Spinal cord (tissue), 10 donors: ENCODE data around the gene ZNF219. TPM values are rescaled to one million over a fixed set of nuclear protein-coding genes. Genes with fewer than 3 reads are reported as not detected.

ENCODE experiments used
- DNase-seq, 6 donors: peaks; one replicate each; pipeline versions ENCODE4 v3.0.0 to v3.0.0-alpha.2; 2013 to 2015; ENCODE audit warnings: low spot score in 6 of 6, low read depth in 4 of 6
- H3K27ac ChIP-seq: one replicate; pipeline ENCODE4 v1.5.1; 2013; ENCODE audit warnings: low read depth, low read length, control low read depth
- H3K27me3 ChIP-seq: one replicate; pipeline ENCODE4 v1.6.1; 2013; ENCODE audit warnings: low read length; ENCODE audit not compliant: control insufficient read depth, insufficient read depth
- H3K36me3 ChIP-seq: one replicate; pipeline ENCODE4 v1.6.1; 2013; ENCODE audit warnings: low read length; ENCODE audit not compliant: control insufficient read depth, insufficient read depth
- H3K4me1 ChIP-seq: one replicate; pipeline ENCODE4 v1.6.1; 2013; ENCODE audit warnings: low read length; ENCODE audit not compliant: control insufficient read depth, insufficient read depth
- H3K4me3 ChIP-seq: one replicate; pipeline ENCODE4 v1.5.1; 2013; ENCODE audit warnings: low read depth, low read length, control low read depth
- H3K9me3 ChIP-seq: one replicate; pipeline ENCODE4 v1.6.1; 2013; ENCODE audit warnings: low read length; ENCODE audit not compliant: control insufficient read depth, insufficient read depth
- WGBS: methylation state at CpG from one replicate; pipeline ENCODE4 v1.1.5; 2013; ENCODE audit warnings: missing lambda C conversion rate; ENCODE audit not compliant: insufficient coverage; 5-methylcytosine and 5-hydroxymethylcytosine counted together
- polyA plus RNA-seq, 2 donors: library from polyadenylated mRNA; unstranded; fragments of 120-200 nt; gene quantifications; one replicate each; pipeline ENCODE4 v1.2.1, GENCODE V29; 2013; ENCODE audit not compliant: insufficient read length in 2 of 2
- total RNA-seq, 2 donors: library from RNA; depleted of rRNA in 1 of 2; stranded (reverse); fragments of 120-200 nt in 1 of 2; fragments of >200 nt in 1 of 2; gene quantifications; one replicate each; pipeline versions ENCODE4 v1.2.3 to v1.2.4, GENCODE V29; 2013 to 2014
- donor health status: healthy.

ZNF219 gene
- total and polyA plus RNA-seq, 4 donors, result 4.7 to 48.8 (median 27.7) TPM

DNA sequence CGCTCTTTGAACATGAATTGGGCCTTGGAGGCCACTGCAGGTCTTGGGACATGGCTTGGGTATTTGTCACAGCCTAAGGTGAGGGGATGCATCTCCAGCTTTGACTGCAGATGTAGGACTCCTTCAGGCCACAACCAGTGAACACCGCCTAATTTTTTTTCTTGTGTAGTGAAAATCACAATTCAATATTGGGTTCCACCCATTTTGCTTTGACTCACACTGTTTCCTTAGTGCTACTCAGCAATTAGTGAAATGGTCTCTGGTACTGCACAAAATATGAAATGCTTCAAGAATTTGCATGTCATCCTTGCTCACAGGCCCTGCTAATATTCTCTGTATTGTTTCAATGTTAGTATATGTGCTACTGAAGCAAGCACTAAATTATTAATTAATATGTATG lies 14.9 kb upstream of the ZNF219 start:
- Histone ChIP-seq H3K4me3 (no peak overlapping the region), H3K9me3 (no peaks in the 10 kb centered on the region), H3K27me3 (no peaks in the 10 kb centered on the region), H3K27ac (no peak overlapping the region), H3K36me3 (no peaks in the 10 kb centered on the region), H3K4me1 (no peaks in the 10 kb centered on the region)
- 100% methylated on average over 1 of the region's 2 CpGs for WGBS
- DNase-seq, result no peak

DNA sequence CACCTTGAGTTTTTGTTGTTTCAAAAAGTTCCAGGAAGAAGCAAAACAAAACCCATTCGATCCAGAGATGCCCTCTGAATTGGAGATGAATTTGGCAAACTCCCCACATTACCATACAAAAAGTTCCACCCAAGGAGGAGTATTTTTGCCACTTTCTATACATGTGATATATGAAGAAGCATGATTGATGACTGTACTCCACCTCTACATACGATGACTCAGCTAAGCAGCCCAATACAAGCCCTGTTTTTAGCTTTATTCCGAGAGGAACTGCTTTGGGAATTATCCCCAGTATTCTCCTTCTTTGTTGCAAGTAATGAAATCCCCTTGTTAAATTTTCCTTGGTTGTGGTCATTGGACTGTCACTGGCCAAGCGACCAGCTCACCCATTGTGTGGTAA lies 13.8 kb upstream of the ZNF219 start:
- no peak overlapping the region for H3K4me3 ChIP-seq
- no peaks in the 10 kb centered on the region for H3K9me3 ChIP-seq
- no peak for DNase-seq
- no CpG with 5 or more reads among the region's 4 CpGs for WGBS
- no peak overlapping the region for H3K27ac ChIP-seq
- no peaks in the 10 kb centered on the region for H3K36me3 ChIP-seq
- peaks cover 1% of the 10 kb centered on the region for H3K4me1 ChIP-seq
- no peaks in the 10 kb centered on the region for H3K27me3 ChIP-seq

DNA sequence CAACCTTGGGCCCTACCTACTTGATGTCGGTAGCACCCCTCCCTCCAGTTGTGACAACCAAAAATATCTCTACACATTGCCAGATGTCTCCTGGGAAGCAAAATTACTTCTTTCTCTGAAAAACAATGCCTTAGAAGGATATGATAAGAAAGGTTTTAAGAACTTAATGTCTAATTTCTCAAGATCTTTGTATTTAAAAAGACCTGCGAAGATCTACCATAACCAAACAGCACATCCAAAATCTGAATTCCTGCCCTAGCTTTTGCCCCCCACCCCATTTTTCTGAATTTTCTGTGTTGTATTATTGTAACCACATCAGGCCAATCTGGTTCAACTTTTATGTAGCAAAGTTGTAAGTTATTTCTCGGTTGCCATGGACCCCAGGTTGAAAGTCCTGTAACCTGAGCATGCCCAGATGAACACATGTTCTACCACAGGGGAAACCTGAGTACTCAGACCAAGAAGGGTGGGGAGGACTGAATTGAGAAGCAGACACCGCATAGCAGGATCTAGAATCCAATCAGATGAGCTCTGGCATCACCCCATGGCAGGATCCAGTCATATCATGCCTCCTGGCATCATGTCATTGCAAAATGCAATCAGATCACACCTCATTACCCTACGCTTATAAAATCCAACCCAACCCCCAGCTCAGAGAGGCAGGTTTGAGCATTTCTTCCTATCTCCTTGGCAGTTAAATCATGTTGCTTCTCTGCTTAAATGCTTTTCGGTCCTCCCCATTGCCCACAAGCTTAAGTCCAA lies 11.1 kb upstream of the ZNF219 start:
- peaks cover 13% of the 10 kb centered on the region for H3K4me1 ChIP-seq
- WGBS, result 87% methylated on average over 3 of the region's 6 CpGs
- no peak overlapping the region for H3K4me3 ChIP-seq
- H3K27ac ChIP-seq, result no peak overlapping the region
- H3K9me3 ChIP-seq, result no peaks in the 10 kb centered on the region
- DNase-seq, result no peak
- no peaks in the 10 kb centered on the region for H3K27me3 ChIP-seq
- H3K36me3 ChIP-seq, result no peaks in the 10 kb centered on the region

DNA sequence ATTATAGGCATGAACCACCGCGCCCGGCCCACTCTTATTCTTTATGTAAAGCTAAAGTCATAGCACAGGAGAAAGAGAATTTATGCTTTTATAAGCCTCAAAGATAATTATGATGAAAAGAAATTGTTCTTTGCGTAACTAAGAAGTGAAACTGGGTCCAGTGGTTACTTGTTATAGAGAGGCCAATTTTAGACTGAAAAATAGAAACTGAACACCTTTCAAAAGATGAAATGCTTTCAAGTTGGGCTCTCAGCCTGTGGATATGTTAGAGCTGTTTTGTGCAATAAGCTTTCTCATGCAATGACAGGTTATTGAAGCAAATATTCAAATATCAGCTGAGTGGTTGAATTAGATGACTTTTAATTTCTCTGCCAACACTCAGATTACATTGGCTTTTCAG lies 10.3 kb upstream of the ZNF219 start:
- Histone ChIP-seq H3K9me3 (no peaks in the 10 kb centered on the region), H3K4me3 (no peak overlapping the region), H3K27me3 (no peaks in the 10 kb centered on the region), H3K36me3 (no peaks in the 10 kb centered on the region), H3K27ac (no peak overlapping the region), H3K4me1 (peaks cover 21% of the 10 kb centered on the region)
- DNase-seq, result no peak
- WGBS, result 100% methylated on average over 1 of the region's 4 CpGs

DNA sequence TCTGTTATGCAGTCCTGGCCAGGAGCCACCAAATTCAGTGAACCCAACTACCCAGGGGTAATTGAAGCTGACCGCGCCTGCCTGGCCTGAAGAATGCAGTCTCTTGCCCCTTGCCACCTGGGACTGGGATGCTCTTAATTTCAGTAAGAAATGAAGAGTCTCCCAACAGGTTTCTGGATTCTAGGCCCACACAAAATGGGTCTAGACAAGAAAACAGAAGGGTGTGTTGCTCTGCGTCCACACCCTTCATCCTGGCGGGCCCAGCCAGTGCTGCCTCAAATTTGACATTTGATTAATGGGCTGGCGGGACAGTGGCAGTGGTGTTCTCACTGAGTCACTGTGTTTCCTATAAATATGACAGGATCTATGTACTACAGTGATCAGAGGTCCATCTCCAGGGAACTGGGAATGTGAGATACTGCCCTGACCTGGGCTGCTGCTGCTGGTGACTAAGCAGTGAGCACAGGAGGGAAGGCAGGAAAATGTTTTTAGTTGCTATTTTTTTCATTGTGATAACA lies 8.9 kb upstream of the ZNF219 start:
- 45% methylated on average over 5 of the region's 5 CpGs for WGBS
- Histone ChIP-seq H3K9me3 (no peaks in the 10 kb centered on the region), H3K27ac (no peak overlapping the region), H3K4me1 (peaks cover 34% of the 10 kb centered on the region), H3K4me3 (no peak overlapping the region), H3K27me3 (no peaks in the 10 kb centered on the region), H3K36me3 (no peaks in the 10 kb centered on the region)
- DNase-seq, result no peak

DNA sequence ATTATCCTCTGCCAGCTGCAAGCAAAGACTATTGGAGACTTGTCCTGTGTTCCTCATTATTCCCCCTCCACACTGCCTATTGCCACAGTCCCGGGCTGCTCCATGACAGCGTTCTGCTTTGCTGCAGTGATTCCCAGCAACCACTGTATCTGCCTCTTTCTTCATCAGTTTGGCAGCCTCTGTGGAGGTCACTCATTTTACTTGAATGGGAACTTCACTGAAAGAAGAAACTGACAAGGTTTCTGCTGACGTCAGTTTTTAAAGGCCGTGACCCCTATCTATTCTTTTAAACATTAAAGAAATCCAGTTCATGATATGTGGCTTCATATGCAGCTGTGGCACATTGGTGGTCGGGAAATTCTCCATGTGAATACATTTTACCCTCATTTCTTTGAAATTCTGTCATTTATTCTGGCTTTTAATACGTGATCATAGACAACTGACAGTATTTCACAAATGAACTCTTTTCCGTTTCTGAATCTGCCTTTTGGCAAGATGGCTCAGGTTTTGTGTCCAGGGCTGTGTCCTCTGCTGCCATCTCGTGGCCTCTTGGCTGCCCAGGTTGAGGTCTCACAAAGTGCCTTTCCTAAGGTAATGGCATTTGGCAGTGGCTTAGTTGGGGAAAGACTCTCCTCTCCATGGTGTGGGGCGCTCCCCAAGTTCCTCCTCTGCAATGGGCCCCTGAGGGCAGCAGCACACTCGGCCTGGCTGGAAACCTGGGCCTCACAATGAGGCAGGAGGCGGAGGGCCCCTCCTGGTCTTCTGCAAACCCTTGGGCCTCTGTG lies 8.2 kb upstream of the ZNF219 start:
- DNase-seq, result peak in 4 of 6 donors; percentile 78 to 96 (median 86)
- Histone ChIP-seq H3K4me1 (peaks cover 40% of the 10 kb centered on the region), H3K4me3 (no peak overlapping the region), H3K27me3 (no peaks in the 10 kb centered on the region), H3K9me3 (no peaks in the 10 kb centered on the region), H3K36me3 (no peaks in the 10 kb centered on the region), H3K27ac (peak overlapping the region; percentile 53)
- WGBS, result 5% methylated on average over 8 of the region's 11 CpGs

DNA sequence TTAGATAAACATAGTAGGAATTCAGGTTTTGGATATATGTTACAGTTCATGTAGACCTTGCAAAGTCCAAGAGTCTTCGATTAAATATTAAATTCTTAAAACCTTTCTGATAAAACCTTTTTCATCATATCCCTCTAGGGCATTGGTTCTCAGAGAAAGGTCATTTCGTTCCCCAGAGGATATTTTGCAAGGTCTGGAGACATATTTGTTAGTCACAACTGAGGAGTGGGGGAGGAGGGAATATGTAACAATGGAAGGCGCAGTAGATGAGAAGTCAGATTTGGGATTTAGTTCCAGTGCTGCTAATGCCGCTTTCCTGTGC lies 7.7 kb upstream of the ZNF219 start:
- H3K9me3 ChIP-seq, result no peaks in the 10 kb centered on the region
- no peak overlapping the region for H3K4me3 ChIP-seq
- no peak for DNase-seq
- 54% methylated on average over 2 of the region's 4 CpGs for WGBS
- H3K27me3 ChIP-seq, result no peaks in the 10 kb centered on the region
- H3K27ac ChIP-seq, result peak overlapping the region; percentile 53
- peaks cover 40% of the 10 kb centered on the region for H3K4me1 ChIP-seq
- no peaks in the 10 kb centered on the region for H3K36me3 ChIP-seq

DNA sequence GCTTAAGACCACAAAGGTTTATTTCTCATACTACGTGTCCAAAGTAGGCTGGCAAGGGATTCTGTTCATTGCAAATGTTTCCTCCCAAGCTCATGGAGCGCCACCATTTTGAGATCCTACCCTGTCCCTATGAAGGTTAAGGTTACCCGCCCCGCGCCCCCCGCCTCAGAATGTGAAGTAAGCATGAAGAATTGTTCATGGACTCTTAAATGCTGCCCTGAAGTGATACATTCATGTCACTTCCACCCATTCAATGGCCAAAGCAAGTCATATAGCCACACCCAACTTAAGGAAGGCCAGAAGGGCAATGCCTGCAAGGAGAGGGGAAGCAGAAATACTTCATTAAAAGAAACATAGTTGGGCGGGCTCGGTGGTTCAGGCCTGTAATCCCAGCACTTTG lies 6.6 kb upstream of the ZNF219 start:
- Histone ChIP-seq H3K4me3 (no peak overlapping the region), H3K36me3 (no peaks in the 10 kb centered on the region), H3K4me1 (peaks cover 40% of the 10 kb centered on the region), H3K9me3 (no peaks in the 10 kb centered on the region), H3K27me3 (no peaks in the 10 kb centered on the region), H3K27ac (peak overlapping the region; percentile 99)
- no peak for DNase-seq
- 74% methylated on average over 2 of the region's 8 CpGs for WGBS

DNA sequence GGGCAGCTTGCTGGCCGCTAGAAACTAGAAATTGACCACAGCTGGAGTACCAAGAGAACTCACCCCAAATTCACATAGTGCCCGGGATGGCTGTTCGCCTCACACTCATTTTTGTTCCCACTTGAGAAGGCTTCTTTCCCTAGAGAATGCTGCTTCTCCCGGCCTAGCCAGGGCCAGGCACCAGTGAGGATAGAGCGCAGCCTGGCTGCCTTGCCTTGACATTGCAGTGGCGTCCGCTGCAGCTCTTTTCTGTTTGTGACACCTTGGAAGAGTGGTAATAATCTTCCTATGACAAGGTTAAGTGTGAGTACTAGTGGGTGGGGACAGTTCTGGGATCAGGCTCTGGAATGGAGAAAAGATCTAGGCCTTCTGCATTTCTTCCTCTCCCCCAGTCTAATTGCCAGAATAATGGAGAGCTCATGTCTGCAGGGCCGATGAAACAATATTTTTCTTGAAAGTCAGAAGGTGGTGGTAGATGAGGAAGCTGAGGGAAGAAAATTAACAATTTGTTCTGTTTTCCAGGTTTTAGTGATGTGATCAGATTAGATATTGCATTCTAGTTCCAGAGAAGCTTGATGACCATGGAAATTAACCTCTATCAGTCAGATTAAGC lies 6.1 kb upstream of the ZNF219 start:
- H3K9me3 ChIP-seq, result no peaks in the 10 kb centered on the region
- DNase-seq, result peak in 3 of 6 donors; percentile 70 to 94 (median 92)
- H3K36me3 ChIP-seq, result no peaks in the 10 kb centered on the region
- H3K27me3 ChIP-seq, result no peaks in the 10 kb centered on the region
- peaks cover 45% of the 10 kb centered on the region for H3K4me1 ChIP-seq
- peak overlapping the region; percentile 99 for H3K27ac ChIP-seq
- H3K4me3 ChIP-seq, result peak overlapping the region; percentile 87
- 17% methylated on average over 6 of the region's 8 CpGs for WGBS
